ENCODE data around the gene SLC8A1.

Gene SLC8A1

DNA sequence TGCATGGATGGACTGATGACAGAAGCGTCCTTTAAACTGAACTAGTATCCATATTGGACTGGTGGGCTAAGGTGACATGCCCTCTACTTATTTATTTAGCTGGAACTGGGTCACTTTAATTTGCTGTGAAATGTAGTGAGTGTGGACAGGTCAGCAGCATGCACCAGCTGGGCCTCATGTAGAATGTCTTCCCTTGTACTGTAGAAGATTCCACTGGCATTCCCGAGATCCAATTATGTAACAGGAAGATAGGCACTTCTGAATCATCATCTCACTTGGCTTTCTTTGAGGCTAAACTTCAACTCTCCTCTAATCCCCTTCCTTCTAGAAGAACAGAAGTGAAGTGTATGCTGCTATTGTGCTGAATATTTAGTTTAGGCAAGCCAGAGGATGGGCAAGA, 296.2 kb downstream of the SLC8A1 start:
- no peak for DNase-seq (ENCODE audit: low read depth in 2 of 2)

GRCh38 chr2:40150266-40150665, 301.6 kb downstream of the SLC8A1 start:
- DNase-seq (ENCODE audit: low read depth in 2 of 2) = no peak

DNA sequence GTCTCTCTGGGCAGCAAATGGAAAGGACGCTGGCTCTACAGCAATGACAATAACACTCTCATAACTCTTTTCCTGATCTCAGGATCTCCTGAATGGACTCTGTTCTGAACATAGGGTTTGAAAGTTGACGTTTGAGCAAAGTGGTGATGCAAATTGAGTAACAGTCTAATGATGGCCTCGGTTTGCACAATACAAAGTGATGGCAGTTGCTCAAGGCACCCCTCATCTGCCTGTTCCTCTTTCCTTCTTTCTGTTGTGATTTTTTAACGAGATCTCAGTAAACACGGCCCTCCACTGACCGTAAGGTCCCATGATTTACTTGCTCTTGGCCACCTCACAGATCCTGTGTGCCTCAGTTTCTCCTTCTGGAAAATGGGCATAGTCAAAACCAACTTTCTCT, 303.6 kb downstream of the SLC8A1 start:
- no peak for DNase-seq (ENCODE audit: low read depth in 2 of 2)

- no peak for DNase-seq (ENCODE audit: low read depth in 2 of 2)
These were observed 304.5 kb downstream of the SLC8A1 start for GRCh38 chr2:40147360-40147759.

DNA sequence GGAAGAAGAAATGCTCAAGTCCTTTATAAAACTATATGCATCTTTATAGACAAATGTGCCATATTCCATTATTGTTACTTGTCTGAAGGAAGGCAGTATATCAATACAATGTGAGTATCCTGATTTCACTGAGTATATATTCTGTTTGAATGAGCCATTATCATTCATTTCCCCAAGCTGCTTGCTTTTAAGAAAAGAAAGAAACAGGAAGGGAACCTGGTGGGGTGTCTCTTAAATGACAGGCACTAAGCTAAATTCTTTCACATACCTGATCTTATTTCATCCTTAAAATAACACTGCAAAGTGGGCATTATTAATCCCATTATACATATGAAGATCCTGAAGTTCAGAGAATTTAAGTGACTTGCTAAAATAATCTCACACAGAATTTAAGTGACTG, 307.9 kb downstream of the SLC8A1 start:
- no peak for DNase-seq (ENCODE audit: low read depth in 2 of 2)

GRCh38 chr2:40138314-40138713, 313.6 kb downstream of the SLC8A1 start:
- no peak for DNase-seq (ENCODE audit: low read depth in 2 of 2)

- no peak for DNase-seq (ENCODE audit: low read depth in 2 of 2)
These were observed 320.7 kb downstream of the SLC8A1 start for GRCh38 chr2:40131081-40131704.

GRCh38 chr2:40130251-40130994, 321.5 kb downstream of the SLC8A1 start:
- DNase-seq (ENCODE audit: low read depth in 2 of 2) = no peak

DNA sequence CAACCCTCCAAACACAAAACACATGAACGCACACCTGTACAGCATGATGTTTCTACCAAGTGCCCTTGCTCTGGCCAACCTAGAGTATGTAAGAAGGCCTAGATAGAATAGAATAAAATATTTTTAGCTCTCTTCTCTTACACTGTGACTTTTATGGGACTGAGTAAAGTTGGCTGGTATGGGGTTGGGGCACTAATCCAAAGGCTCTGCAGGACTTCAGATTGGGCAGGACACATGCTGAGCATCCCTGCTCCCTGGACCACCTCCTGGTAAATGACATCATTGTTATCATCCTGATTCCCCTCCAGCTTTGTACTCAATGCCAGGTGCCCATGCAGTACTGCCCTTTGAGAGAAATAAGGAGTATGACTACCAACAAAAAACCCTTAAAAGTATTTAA, 322.2 kb downstream of the SLC8A1 start:
- DNase-seq (ENCODE audit: low read depth in 2 of 2) = no peak

GRCh38 chr2:40128796-40129195, 323.1 kb downstream of the SLC8A1 start:
- DNase-seq (ENCODE audit: low read depth in 2 of 2) = no peak

- DNase-seq (ENCODE audit: low read depth in 2 of 2) = no peak
These were observed 323.9 kb downstream of the SLC8A1 start for GRCh38 chr2:40127890-40128557.

DNA sequence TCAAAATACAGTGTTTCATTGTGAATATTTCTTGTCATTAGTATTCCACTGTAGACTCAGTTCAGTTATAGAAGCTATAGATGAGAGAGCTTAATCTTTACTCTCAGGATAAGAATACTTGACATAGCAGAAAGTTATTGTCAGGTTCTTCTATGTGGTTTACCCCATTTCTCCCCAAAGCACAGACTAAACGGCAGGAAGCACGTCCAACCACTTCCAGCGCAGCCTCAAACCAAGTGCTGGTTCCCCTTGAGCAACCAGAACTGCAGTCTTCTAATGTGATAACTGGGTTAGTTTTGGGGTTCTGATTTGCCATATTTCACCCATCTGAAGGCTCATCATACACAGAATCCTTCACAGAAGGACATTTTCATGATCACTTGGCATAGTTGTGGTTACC, 324.7 kb downstream of the SLC8A1 start:
- no peak for DNase-seq (ENCODE audit: low read depth in 2 of 2)

GRCh38 chr2:40126006-40126405, 325.9 kb downstream of the SLC8A1 start:
- DNase-seq (ENCODE audit: low read depth in 2 of 2) = no peak

GRCh38 chr2:40123746-40124145, 328.1 kb downstream of the SLC8A1 start:
- DNase-seq (ENCODE audit: low read depth in 2 of 2) = no peak

DNA sequence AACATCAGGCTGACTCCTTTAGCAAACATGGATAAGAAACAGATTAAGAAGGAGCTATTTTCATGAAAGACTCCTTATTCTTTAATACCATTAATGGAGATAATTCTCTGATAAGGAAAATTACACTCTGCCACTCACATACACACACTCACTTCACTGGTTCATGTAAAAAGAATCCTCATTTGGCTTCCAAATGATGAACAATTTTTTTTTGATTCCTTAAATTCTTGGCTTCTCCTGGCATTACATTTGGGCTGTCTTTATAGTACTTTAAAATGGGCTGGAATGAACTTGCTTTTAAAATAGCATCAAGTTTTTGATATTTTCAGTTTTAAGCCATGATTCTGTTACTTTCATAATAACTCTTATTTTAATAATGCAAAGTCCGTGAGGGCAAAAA, 328.6 kb downstream of the SLC8A1 start:
- DNase-seq (ENCODE audit: low read depth in 2 of 2) = no peak

- DNase-seq (ENCODE audit: low read depth in 2 of 2) = no peak
These were observed 330.9 kb downstream of the SLC8A1 start for GRCh38 chr2:40120957-40121356.

DNA sequence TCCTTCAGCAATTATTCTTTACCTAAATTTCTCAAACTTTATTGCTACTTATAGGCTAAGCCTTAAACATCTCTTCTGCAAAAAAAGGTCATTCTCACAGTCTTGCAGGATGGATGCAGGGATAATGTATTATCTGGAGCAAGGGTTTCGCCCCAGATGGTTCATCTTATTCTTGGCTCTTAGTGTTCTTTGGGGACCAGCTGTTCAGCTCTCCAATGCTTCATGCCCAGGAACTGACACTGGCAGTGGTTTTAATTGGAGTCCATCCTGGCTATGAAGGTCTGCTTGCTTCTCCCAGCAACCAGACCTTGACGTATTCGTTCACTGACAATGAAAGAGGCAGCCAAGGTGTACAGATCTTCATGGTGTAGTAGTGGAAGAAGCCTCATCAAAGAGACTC, 331.9 kb downstream of the SLC8A1 start:
- DNase-seq (ENCODE audit: low read depth in 2 of 2) = no peak

DNA sequence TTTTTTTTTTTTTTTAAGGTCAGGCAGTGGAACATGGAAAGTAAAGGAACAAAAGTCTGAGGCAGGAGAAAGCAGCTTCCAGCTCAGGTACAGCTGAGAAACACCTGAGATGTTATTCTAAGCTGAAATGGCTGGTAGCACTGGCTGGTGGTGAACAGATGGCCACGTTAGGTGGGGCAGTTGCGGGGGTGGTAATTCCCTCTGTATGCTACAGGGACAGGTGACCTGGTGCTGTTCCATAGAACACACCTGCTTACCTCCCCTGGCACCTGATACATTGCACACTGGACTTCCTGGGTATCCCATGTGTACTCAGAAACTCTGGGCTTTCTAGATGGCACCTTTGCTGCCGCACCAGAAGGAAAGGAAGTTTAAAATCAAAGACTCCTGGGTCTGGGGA, 333.3 kb downstream of the SLC8A1 start:
- DNase-seq (ENCODE audit: low read depth in 2 of 2) = no peak

DNA sequence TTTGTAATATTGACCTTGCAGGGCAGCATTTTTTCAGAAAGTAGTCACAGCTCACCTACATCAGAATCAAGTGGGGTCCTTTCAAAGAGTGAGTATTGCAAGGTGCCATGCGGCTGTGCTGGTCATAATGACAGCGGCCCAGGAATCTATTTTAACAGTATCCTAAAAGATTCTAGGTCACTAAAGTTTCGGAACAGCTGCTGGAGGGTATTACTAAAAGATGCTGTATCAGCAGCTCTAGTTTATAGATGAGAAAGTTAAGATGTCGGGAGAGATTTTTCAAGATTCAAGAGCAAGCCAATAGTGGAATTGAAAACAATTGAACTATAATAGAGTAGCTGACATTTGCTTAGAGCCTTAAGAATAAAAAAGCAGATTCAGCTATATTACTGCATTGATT, 336.0 kb downstream of the SLC8A1 start:
- DNase-seq (ENCODE audit: low read depth in 2 of 2) = no peak

- DNase-seq (ENCODE audit: low read depth in 2 of 2) = no peak
These were observed 336.5 kb downstream of the SLC8A1 start for GRCh38 chr2:40115348-40115747.

GRCh38 chr2:40113997-40114396, 337.9 kb downstream of the SLC8A1 start:
- no peak for DNase-seq (ENCODE audit: low read depth in 2 of 2)

DNA sequence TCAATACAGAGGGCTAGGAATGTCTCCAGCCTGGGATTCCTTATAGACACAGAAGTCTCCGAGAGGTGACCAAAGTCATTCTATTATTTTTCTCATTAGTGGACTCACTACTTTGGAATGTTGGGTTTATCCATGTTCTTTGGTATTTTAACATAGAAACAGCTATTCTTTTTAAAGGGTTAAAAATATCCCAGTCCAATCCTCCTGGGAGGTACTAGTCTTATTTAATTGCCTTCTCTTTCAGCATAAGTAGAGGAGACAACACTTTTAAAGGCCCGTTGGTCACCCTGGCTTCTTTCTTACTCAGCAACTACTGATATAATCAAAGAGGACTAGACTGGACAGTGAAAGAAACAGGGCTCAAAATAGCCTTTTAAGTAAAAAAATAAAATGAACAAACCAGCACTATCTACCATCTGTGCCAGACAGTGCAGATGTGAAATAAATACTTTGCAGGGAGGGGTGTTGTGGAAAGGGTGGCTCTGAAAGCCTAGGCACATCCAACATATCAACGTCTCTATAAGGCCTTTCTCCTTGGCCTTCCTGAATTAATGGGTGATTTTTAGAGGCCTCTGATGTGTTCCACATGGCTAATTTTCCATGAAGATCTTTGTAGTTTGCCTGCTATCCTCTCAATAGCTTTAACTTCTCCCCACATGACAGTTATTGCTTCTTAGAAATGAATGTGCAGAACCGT, 338.5 kb downstream of the SLC8A1 start:
- DNase-seq (ENCODE audit: low read depth in 2 of 2) = no peak

- DNase-seq (ENCODE audit: low read depth in 2 of 2) = no peak
These were observed 342.5 kb downstream of the SLC8A1 start for GRCh38 chr2:40109381-40109780.

Data from stimulated activated CD8-positive, alpha-beta memory T cell treated with anti-CD3 and anti-CD28 coated beads, Interleukin-15, amount 100 ng/mL, for 4 hours (primary cell).